Measurements from ENCODE around the gene DISC1. TPM values are rescaled to one million over a fixed set of nuclear protein-coding genes. Genes with fewer than 3 reads are reported as not detected.

DISC1 gene
- total and polyA plus RNA-seq, 2 donors (not counting 1 experiment from before 2014, with no cell fraction given), result 2.7 to 4.3 TPM

DNA sequence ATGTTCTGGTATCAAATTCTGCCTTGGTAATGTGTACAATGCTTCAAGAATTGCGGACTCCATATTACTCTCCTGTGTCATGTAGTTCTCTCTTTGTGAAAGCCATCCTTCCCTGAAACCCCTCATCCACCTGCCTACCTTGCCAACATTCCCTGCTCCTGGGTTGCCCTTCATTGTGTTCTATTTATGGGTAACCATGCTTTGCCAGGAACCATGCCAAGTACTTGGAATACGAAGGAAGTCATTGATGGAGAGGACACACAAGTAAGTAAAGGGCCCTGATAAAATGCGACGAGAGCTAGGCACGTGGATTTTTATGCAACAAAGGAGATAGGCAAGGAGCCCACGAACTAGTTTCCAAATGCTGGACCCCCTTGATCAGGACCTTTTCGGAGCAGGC, 300.8 kb downstream of the DISC1 start:
- no peaks in the 10 kb centered on the region for H3K79me2 ChIP-seq (ENCODE audit: control insufficient read depth, insufficient read depth, low read length)
- Mint-ChIP-seq H3K27me3 (no peaks in the 10 kb centered on the region), H3K27ac (no peak overlapping the region), H3K9me3 (ENCODE audit: insufficient read depth) (peaks cover under 1% of the 10 kb centered on the region), H3K4me3 (no peak overlapping the region), H3K4me1 (no peaks in the 10 kb centered on the region)
- H3K9ac ChIP-seq (ENCODE audit: low read length), result no peak overlapping the region
- H4K20me1 ChIP-seq (ENCODE audit: control insufficient read depth, insufficient read depth, low read length, poor library complexity, severe bottlenecking), result no peaks in the 10 kb centered on the region
- no peaks in the 10 kb centered on the region for H3K4me1 ChIP-seq (ENCODE audit: control insufficient read depth in 2 of 2, insufficient read depth in 2 of 2, low read length in 2 of 2)
- ChIA-PET CTCF (no interaction called here), POLR2A (no interaction called here)
- DNase-seq (no peak), ATAC-seq (ENCODE audit: low read depth) (no peak)
- intact Hi-C loops (cut with micrococcal nuclease), result no loop called here
- TF ChIP-seq EZH2 (IDR thresholded peaks at IDR 0.05; ENCODE audit: borderline replicate concordance, insufficient read depth, low read depth, low read length, poor library complexity, severe bottlenecking), result no peak
- no peak for TF ChIP-seq CTCF (IDR thresholded peaks at IDR 0.05)
- H3K36me3 ChIP-seq (replicated peaks in 1 of 2; ENCODE audit: control extremely low read depth in 1 of 2, control insufficient read depth in 1 of 2, extremely low read depth in 1 of 2, insufficient read depth in 2 of 2, low read length in 1 of 2), result no peaks in the 10 kb centered on the region
- H3K27ac ChIP-seq (ENCODE audit: low read length in 2 of 2), result no peak overlapping the region
- 90% methylated on average over 5 of the region's 7 CpGs for WGBS (ENCODE audit: insufficient coverage)
- H3K4me2 ChIP-seq (replicated peaks; ENCODE audit: low read depth, low read length, poor library complexity, severe bottlenecking), result no peak overlapping the region
- no peak overlapping the region for H2AFZ ChIP-seq (ENCODE audit: insufficient read depth, low read depth, low read length, poor library complexity, severe bottlenecking)
- no peaks in the 10 kb centered on the region for H3K27me3 ChIP-seq (replicated peaks in 1 of 4; ENCODE audit: control extremely low read depth in 1 of 4, control insufficient read depth in 3 of 4, insufficient read depth in 4 of 4, low read length in 3 of 4)
- peaks cover 0 to 9% (median 6%) of the 10 kb centered on the region in 3 donors for H3K9me3 ChIP-seq (ENCODE audit: control extremely low read depth in 1 of 3, control insufficient read depth in 2 of 3, insufficient read depth in 1 of 3, low read length in 2 of 3)
- no peak overlapping the region for H3K4me3 ChIP-seq (ENCODE audit: control extremely low read depth in 1 of 5, extremely low read depth in 1 of 5, insufficient read depth in 1 of 5, low read depth in 2 of 5, low read length in 4 of 5)

- Histone ChIP-seq H3K9ac (ENCODE audit: low read length) (no peak overlapping the region), H3K4me3 (ENCODE audit: control extremely low read depth in 1 of 5, extremely low read depth in 1 of 5, insufficient read depth in 1 of 5, low read depth in 2 of 5, low read length in 4 of 5) (no peak overlapping the region), H4K20me1 (ENCODE audit: control insufficient read depth, insufficient read depth, low read length, poor library complexity, severe bottlenecking) (no peaks in the 10 kb centered on the region), H3K27ac (ENCODE audit: low read length in 2 of 2) (no peak overlapping the region), H3K9me3 (ENCODE audit: control extremely low read depth in 1 of 3, control insufficient read depth in 2 of 3, insufficient read depth in 1 of 3, low read length in 2 of 3) (peaks cover 0 to 14% (median 6%) of the 10 kb centered on the region in 3 donors), H3K27me3 (replicated peaks in 1 of 4; ENCODE audit: control extremely low read depth in 1 of 4, control insufficient read depth in 3 of 4, insufficient read depth in 4 of 4, low read length in 3 of 4) (no peaks in the 10 kb centered on the region), H3K36me3 (replicated peaks in 1 of 2; ENCODE audit: control extremely low read depth in 1 of 2, control insufficient read depth in 1 of 2, extremely low read depth in 1 of 2, insufficient read depth in 2 of 2, low read length in 1 of 2) (no peaks in the 10 kb centered on the region), H3K4me2 (replicated peaks; ENCODE audit: low read depth, low read length, poor library complexity, severe bottlenecking) (no peak overlapping the region), H3K4me1 (ENCODE audit: control insufficient read depth in 2 of 2, insufficient read depth in 2 of 2, low read length in 2 of 2) (no peaks in the 10 kb centered on the region), H3K79me2 (ENCODE audit: control insufficient read depth, insufficient read depth, low read length) (no peaks in the 10 kb centered on the region), H2AFZ (ENCODE audit: insufficient read depth, low read depth, low read length, poor library complexity, severe bottlenecking) (no peak overlapping the region)
- Mint-ChIP-seq H3K4me1 (no peaks in the 10 kb centered on the region), H3K9me3 (ENCODE audit: insufficient read depth) (peaks cover 4% of the 10 kb centered on the region), H3K27ac (no peak overlapping the region), H3K27me3 (no peaks in the 10 kb centered on the region), H3K4me3 (no peak overlapping the region)
- no peak for ATAC-seq (ENCODE audit: low read depth)
- ChIA-PET CTCF (no interaction called here), POLR2A (no interaction called here)
- TF ChIP-seq CTCF (IDR thresholded peaks at IDR 0.05) (no peak), EZH2 (IDR thresholded peaks at IDR 0.05; ENCODE audit: borderline replicate concordance, insufficient read depth, low read depth, low read length, poor library complexity, severe bottlenecking) (no peak)
- WGBS (ENCODE audit: insufficient coverage), result 53% methylated on average over 8 of the region's 8 CpGs
- intact Hi-C loops (cut with micrococcal nuclease), result no loop called here
- no peak for DNase-seq
Measured at GRCh38 chr1:231929311-231929710, 302.7 kb downstream of the DISC1 start.
